CD4-positive, alpha-beta T cell treated with Interleukin-10 for 1 hour (primary cell): ENCODE results near the gene RAB28.

Source experiments
- DNase-seq: peaks from one replicate; pipeline ENCODE4 v3.0.0-alpha.2; 2020

The RAB28 gene

DNA sequence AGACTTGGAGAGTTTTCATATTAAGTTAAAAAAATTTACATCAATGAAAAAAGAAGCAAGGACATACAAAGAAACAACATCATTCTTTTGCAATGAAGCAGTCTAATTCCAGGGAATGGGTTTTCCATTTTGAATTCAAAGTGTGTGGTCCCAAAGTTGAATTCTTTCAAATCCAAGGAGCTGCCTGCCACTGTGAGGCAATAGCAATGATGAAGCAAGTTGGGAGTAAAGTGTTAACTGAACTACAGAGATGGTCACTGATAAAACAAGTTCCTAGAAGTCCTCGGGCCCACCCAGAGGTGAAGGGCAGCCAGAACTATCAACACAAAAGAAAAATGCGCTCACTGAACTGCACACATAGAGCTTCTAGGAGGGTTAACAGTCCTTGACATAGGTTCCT lies 115.9 kb downstream of the RAB28 start:
- DNase-seq, result no peak

- no peak for DNase-seq
Observed at GRCh38 chr4:13367691-13368090, 116.4 kb downstream of the RAB28 start.

- DNase-seq, result no peak
Observed at GRCh38 chr4:13367244-13367643, 116.9 kb downstream of the RAB28 start.

GRCh38 chr4:13365195-13365594 lies 118.9 kb downstream of the RAB28 start:
- DNase-seq, result no peak

- DNase-seq, result no peak
Observed at GRCh38 chr4:13364653-13365052, 119.5 kb downstream of the RAB28 start.

GRCh38 chr4:13364172-13364571 lies 120.0 kb downstream of the RAB28 start:
- DNase-seq, result no peak

DNA sequence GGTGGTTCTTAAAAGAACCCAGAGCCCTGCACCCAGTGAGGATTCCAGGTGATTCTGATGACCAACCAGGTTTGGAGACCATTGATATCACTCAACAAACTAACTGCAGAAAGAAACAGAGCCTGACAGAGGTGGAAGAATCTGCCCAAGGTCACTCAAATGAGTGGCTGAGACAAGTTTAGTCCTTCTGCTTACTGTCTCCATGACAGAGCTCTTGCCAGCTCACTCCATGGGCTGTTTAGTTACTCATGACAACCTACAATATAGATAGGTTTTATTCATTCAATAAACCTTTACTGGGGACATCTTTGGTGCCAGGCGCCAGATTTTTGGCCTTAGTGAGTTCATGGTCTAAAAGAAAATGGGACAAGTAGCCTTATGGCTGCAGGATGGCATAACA lies 124.3 kb downstream of the RAB28 start:
- DNase-seq, result no peak

DNA sequence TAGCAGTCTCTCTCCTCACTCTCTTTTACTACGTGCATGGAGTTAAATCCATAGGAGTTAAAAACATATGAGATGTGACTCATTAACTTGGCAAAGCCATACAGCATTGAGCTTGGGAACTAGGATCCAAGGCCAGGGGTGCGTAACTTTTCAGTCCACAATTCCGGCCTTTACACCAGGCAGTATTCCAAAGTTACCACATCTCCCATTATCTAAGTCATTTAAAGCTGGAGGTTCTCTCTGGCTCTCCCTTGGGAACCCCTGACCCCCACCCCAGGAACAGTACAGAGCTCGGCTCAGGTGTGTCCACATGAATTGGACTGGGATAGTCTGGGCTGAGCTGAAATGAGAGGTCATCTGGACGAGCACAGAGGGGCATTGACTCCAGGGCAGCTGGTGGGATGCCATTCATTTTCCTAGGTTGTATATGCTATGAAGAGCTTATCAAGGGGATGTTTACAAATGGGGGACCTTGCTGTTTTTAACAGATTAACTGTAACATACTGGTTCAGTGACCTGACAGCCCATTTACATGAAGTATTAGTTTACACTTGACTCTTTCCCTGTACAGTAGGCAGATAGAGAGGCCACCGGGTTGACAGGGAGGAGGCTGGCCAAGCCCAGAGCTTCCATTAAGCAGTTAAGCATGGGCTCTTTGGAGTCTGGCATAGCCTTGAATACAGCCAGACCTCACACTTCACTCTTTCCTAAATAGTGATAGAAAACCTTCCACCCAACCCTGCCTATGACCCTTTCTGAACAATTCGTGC lies 128.8 kb downstream of the RAB28 start:
- no peak for DNase-seq

DNA sequence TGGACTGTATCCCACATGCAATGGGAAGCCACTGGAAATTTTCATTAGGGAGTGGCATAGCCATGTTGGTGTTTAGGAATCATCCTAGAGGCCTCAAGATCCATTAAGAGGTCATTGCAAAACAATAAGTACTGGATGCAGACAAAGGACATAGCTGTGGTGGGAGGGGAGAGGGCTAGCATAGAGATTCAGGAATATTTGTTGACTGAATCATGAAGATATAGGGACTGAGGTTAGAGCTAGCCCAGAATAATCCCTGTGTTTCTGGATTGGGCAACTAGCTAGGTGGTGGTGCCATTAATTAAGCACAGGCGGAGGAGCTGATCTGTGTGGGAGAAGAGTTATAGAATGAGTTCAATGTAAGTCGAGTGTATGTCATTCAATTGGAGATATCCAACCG lies 135.0 kb downstream of the RAB28 start:
- DNase-seq, result no peak

DNA sequence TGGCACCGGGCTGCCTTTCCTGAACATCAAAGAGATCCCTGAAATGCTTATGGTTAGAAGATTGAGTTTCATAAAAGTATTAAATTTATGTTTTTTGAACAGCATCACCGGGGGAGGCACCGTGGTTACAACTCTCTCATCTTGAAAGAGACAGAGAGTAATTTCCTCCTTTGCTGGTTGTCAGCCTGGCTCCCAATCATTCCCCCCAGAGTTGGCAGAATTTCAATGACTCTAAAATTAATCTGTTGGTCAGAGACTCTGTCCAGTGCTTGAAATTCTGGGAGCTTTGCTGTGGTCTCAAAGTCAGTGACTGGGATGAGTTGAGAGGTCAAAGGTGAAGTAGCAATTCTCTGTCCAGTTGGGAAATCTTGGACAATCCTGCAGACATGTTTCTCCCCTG lies 135.9 kb downstream of the RAB28 start:
- no peak for DNase-seq

- DNase-seq, result no peak
Observed at GRCh38 chr4:13347517-13348125, 136.5 kb downstream of the RAB28 start.

- DNase-seq, result no peak
Observed at GRCh38 chr4:13344216-13344615, 139.9 kb downstream of the RAB28 start.

GRCh38 chr4:13340672-13341071 lies 143.5 kb downstream of the RAB28 start:
- no peak for DNase-seq

GRCh38 chr4:13331827-13332226 lies 152.3 kb downstream of the RAB28 start:
- no peak for DNase-seq

- no peak for DNase-seq
Observed at GRCh38 chr4:13329963-13330362, 154.2 kb downstream of the RAB28 start.

GRCh38 chr4:13329340-13329850 lies 154.7 kb downstream of the RAB28 start:
- DNase-seq, result no peak

DNA sequence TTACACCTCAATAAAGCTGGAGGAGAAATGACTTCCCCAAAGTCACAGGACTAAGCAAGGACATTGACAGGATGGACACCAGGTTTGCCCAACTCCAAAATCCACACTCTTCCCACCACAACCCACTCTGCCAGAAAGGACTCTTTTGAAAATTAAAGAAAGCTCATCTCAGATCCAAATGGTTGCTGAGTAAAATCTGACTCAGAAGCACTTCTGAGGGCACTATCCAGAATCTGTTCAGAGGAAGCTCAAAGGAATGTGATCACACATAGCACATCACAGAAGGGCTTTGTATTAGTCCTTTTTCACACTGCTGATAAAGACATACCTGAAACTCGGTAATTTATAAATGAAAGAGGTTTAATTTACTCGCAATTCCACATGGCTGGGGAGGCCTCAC lies 155.5 kb downstream of the RAB28 start:
- DNase-seq, result no peak

GRCh38 chr4:13327991-13328390 lies 156.1 kb downstream of the RAB28 start:
- DNase-seq, result no peak

DNA sequence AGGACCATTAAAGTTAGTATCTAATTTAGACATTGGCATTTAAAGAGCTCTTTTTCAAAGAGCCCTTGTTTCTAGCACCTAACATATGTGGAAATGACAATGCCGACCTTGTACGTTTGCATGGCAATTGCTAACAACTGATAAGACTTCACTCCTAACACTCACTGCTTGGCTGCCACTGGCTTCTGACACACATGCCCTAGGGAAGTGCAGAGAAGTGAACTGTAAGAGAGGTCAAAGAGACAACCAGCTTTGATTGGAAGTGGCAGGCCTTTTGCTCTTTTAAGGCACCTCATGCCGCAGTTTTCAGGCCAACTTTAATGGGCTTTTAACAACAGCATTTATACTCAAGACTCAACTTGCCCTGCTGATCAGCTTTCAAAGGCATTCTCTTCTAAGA lies 158.4 kb downstream of the RAB28 start:
- DNase-seq, result no peak

- DNase-seq, result no peak
Observed at GRCh38 chr4:13323921-13324320, 160.2 kb downstream of the RAB28 start.

DNA sequence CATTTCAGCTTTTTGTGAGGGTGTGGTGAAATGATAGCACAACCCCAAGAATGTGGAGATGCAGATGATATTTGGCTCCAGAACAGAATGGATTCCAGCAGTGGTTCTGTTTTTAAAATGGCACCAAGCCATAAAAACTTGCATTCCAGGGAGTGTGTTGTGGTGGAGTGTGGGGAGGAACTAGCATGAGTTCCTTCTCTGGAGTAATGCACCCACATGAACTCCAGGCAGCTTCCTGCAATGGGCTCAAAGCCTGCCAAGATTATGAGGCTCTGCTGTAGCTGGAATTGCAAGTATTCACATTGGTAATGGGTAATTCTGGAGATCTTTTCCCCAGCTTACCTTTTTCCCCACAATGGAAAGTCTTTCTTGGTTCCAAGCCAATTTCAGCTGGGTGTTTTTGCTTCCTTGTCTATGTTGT lies 161.4 kb downstream of the RAB28 start:
- no peak for DNase-seq
